ENCODE data around the gene LMX1B. TPM values are rescaled to one million over a fixed set of nuclear protein-coding genes. Genes with fewer than 3 reads are reported as not detected.

Gene LMX1B
- total and polyA plus RNA-seq, 2 of the 4 experiments (the other 2 are of a cell fraction): not detected

GRCh38 chr9:126715382-126715781 lies 101.7 kb downstream of the LMX1B start:
- TF ChIP-seq FOS (IDR thresholded peaks at IDR 0.05; ENCODE audit: low read depth, low read length) (no peak), BHLHE40 (IDR thresholded peaks at IDR 0.05; ENCODE audit: low read depth, low read length) (no peak), CEBPB (IDR thresholded peaks at IDR 0.05; ENCODE audit: low read depth, low read length) (no peak), CHD1 (IDR thresholded peaks at IDR 0.05; ENCODE audit: low read depth, low read length) (no peak), MAZ (IDR thresholded peaks at IDR 0.05; ENCODE audit: borderline replicate concordance, low read depth, low read length) (no peak), ELK1 (IDR thresholded peaks at IDR 0.05; ENCODE audit: borderline replicate concordance, low read depth, low read length) (no peak), USF2 (IDR thresholded peaks at IDR 0.05; ENCODE audit: low read depth, low read length) (no peak), RFX5 (IDR thresholded peaks at IDR 0.05; ENCODE audit: low read depth, low read length) (no peak), SMC3 (IDR thresholded peaks at IDR 0.05; ENCODE audit: low read depth, low read length) (no peak)
- Histone ChIP-seq H3K56ac (ENCODE audit: extremely low read depth, insufficient read depth, low read length) (no peak overlapping the region), H3K14ac (replicated peaks; ENCODE audit: low read depth, low read length) (no peak overlapping the region), H2BK20ac (ENCODE audit: low read depth, low read length) (no peak overlapping the region), H3K9me3 (ENCODE audit: control insufficient read depth, insufficient read depth, low read length) (no peaks in the 10 kb centered on the region), H2BK15ac (ENCODE audit: low read depth, low read length) (no peak overlapping the region), H2AFZ (replicated peaks; ENCODE audit: low read length, poor library complexity) (no peak overlapping the region), H4K8ac (ENCODE audit: low read depth in 2 of 2, low read length in 2 of 2) (no peak overlapping the region), H3K9me1 (ENCODE audit: insufficient read depth, low read length) (no peaks in the 10 kb centered on the region), H3K4me2 (ENCODE audit: low read depth, low read length) (no peak overlapping the region), H4K5ac (ENCODE audit: low read depth, low read length) (no peak overlapping the region), H4K20me1 (ENCODE audit: insufficient read depth, low read length) (no peaks in the 10 kb centered on the region), H3K36me3 (ENCODE audit: control insufficient read depth, insufficient read depth, low read length) (no peaks in the 10 kb centered on the region), H3K27ac (ENCODE audit: insufficient read depth, low read length) (no peak overlapping the region), H2AK9ac (replicated peaks; ENCODE audit: low read depth, low read length, poor library complexity) (no peak overlapping the region), H3K27me3 (ENCODE audit: control insufficient read depth, insufficient read depth, low read length) (peaks cover 13% of the 10 kb centered on the region), H3K4ac (ENCODE audit: low read depth, low read length) (no peak overlapping the region), H3K9ac (ENCODE audit: low read depth, low read length) (no peak overlapping the region), H3K4me3 (ENCODE audit: insufficient read depth, low read depth, low read length) (no peak overlapping the region), H2BK5ac (ENCODE audit: low read depth, low read length, poor library complexity, severe bottlenecking) (no peak overlapping the region), H3K18ac (ENCODE audit: low read depth, low read length) (no peak overlapping the region), H3K4me1 (ENCODE audit: control insufficient read depth, insufficient read depth, low read length) (no peaks in the 10 kb centered on the region; the same call in 1 of the 2 replicates), H3K23ac (ENCODE audit: low read depth, low read length) (no peak overlapping the region), H3K79me1 (ENCODE audit: low read depth in 1 of 2, low read length in 2 of 2) (no peaks in the 10 kb centered on the region), H2AK5ac (ENCODE audit: low read depth, low read length) (no peak overlapping the region), H2BK120ac (ENCODE audit: low read depth, low read length) (no peak overlapping the region), H4K91ac (ENCODE audit: insufficient read depth, low read depth, low read length) (no peak overlapping the region)
- BruUV-seq (replicated peaks): no TSS peak
- DNase-seq (no peak), ATAC-seq (ENCODE audit: low read depth) (no peak)
- intact Hi-C loops (cut with micrococcal nuclease): no loop called here
- dilution Hi-C loops (cut with HindIII; ENCODE audit: low sequenced_read_pairs, unreplicated experiment): no loop called here
- POLR2A ChIA-PET (ENCODE audit: unreplicated experiment): no interaction called here
- CTCF ChIA-PET: interaction anchor here (1.6 kb wide), 1 partner anchor 9 kb away, joined by 7 read pairs; no protein-coding TSS in a partner anchor
- in situ Hi-C loops (cut with MboI; ENCODE audit: low sequenced_read_pairs): no loop called here

Measured in IMR-90 (cell line).